GM19238 (cell line): Measurements from ENCODE around the gene NUTM2D.
"Not testable (repeated sequence)": the region's sequence is repeated elsewhere in the genome, so short reads cannot be mapped to it uniquely, and the experiment has no call there.

Experiments used
- DNase-seq: peaks from one replicate; pipeline ENCODE4 v3.0.0; 2011; ENCODE audit warnings: low spot score; ENCODE audit not compliant: insufficient read length

NUTM2D gene

GRCh38 chr10:87369514-87370112, 12.1 kb downstream of the NUTM2D start:
- DNase-seq: not testable (repeated sequence)

GRCh38 chr10:87374091-87374490, 16.5 kb downstream of the NUTM2D start:
- not testable (repeated sequence) for DNase-seq

- not testable (repeated sequence) for DNase-seq
Observed at GRCh38 chr10:87379115-87379514, 21.6 kb downstream of the NUTM2D start.

GRCh38 chr10:87383149-87383857, 25.8 kb downstream of the NUTM2D start:
- not testable (repeated sequence) for DNase-seq

GRCh38 chr10:87384283-87384682, 26.7 kb downstream of the NUTM2D start:
- not testable (repeated sequence) for DNase-seq

- not testable (repeated sequence) for DNase-seq
Observed at GRCh38 chr10:87385762-87386360, 28.3 kb downstream of the NUTM2D start.

- not testable (repeated sequence) for DNase-seq
Observed at GRCh38 chr10:87391360-87391759, 33.8 kb downstream of the NUTM2D start.

- not testable (repeated sequence) for DNase-seq
Observed at GRCh38 chr10:87396206-87396605, 38.7 kb downstream of the NUTM2D start.

GRCh38 chr10:87398436-87398835, 40.9 kb downstream of the NUTM2D start:
- DNase-seq: not testable (repeated sequence)

- DNase-seq: not testable (repeated sequence)
Observed at GRCh38 chr10:87407516-87408467, 50.2 kb downstream of the NUTM2D start.

- DNase-seq: not testable (repeated sequence)
Observed at GRCh38 chr10:87413921-87414320, 56.4 kb downstream of the NUTM2D start.
